CD14-positive monocyte (primary cell): Measurements from ENCODE around the gene ADCY2. TPM values are rescaled to one million over a fixed set of nuclear protein-coding genes. Genes with fewer than 3 reads are reported as not detected.

Experiments used
- DNase-seq, 3 donors: peaks; one replicate each; pipeline ENCODE4 v3.0.0-alpha.2; 2011 to 2022
- H2AFZ ChIP-seq: 2 replicates; pipeline ENCODE4 v1.6.0; 2012; ENCODE audit warnings: mild to moderate bottlenecking, low read depth, low read length, inconsistent platforms; ENCODE audit not compliant: insufficient read depth, poor library complexity, severe bottlenecking
- H3K27ac ChIP-seq, 2 donors: 1 replicate in 1 of 2; 2 replicates in 1 of 2; pipeline ENCODE4 v1.5.1; 2012 to 2013; ENCODE audit warnings: low read length in 2 of 2, control low read depth in 1 of 2, inconsistent platforms in 1 of 2, low read depth in 1 of 2, mild to moderate bottlenecking in 1 of 2
- H3K27me3 ChIP-seq, 2 donors: one replicate each; pipeline versions ENCODE4 v1.6.0 to v1.6.1; 2011 to 2013; ENCODE audit warnings: low read length in 2 of 2; ENCODE audit not compliant: control insufficient read depth in 2 of 2, insufficient read depth in 2 of 2
- H3K36me3 ChIP-seq, 2 donors: replicated peaks in 1 of 2; 1 replicate in 1 of 2; 2 replicates in 1 of 2; pipeline versions ENCODE4 v1.5.1 to v1.6.1; 2012 to 2013; ENCODE audit warnings: low read length in 2 of 2, control low read depth in 1 of 2, inconsistent platforms in 1 of 2, mild to moderate bottlenecking in 1 of 2; ENCODE audit not compliant: insufficient read depth in 2 of 2, control insufficient read depth in 1 of 2
- H3K4me1 ChIP-seq, 2 donors: 1 replicate in 1 of 2; 2 replicates in 1 of 2; pipeline versions ENCODE4 v1.5.1 to v1.6.1; 2012 to 2013; ENCODE audit warnings: low read length in 2 of 2, control low read depth in 1 of 2, inconsistent platforms in 1 of 2, mild to moderate bottlenecking in 1 of 2, moderate library complexity in 1 of 2; ENCODE audit not compliant: insufficient read depth in 2 of 2, control insufficient read depth in 1 of 2
- H3K4me2 ChIP-seq: replicated peaks from 2 replicates; pipeline ENCODE3; 2012; ENCODE audit warnings: low read length, moderate library complexity, mild to moderate bottlenecking; ENCODE audit not compliant: poor library complexity, severe bottlenecking; ENCODE audit errors: extremely low read depth
- H3K4me3 ChIP-seq, 3 experiments: fragments of 200-600 bp in 1 of 3; sonication (generic) in 1 of 3; replicated peaks in 1 of 3; 1 replicate in 2 of 3; 2 replicates in 1 of 3; pipeline ENCODE4 v1.5.1; 2011 to 2013; ENCODE audit warnings: low read length in 3 of 3, mild to moderate bottlenecking in 3 of 3, control low read depth in 2 of 3, low read depth in 2 of 3, inconsistent platforms in 1 of 3, moderate library complexity in 1 of 3
- H3K79me2 ChIP-seq: 2 replicates; pipeline ENCODE4 v1.6.0; 2012; ENCODE audit warnings: mild to moderate bottlenecking, control low read depth, inconsistent platforms, low read length, moderate library complexity; ENCODE audit not compliant: insufficient read depth
- H3K9ac ChIP-seq: 2 replicates; pipeline ENCODE4 v1.6.0; 2017; ENCODE audit warnings: low read length, mild to moderate bottlenecking; ENCODE audit not compliant: insufficient read depth, poor library complexity, severe bottlenecking
- H3K9me3 ChIP-seq, 2 donors: replicated peaks in 1 of 2; 1 replicate in 1 of 2; 2 replicates in 1 of 2; pipeline versions ENCODE4 v1.5.1 to v1.6.1; 2012 to 2013; ENCODE audit warnings: low read length in 2 of 2, control low read depth in 1 of 2; ENCODE audit not compliant: control insufficient read depth in 1 of 2, insufficient read depth in 1 of 2
- H4K20me1 ChIP-seq: 2 replicates; pipeline ENCODE4 v1.6.0; 2012; ENCODE audit warnings: mild to moderate bottlenecking, low read length, control low read depth, moderate library complexity; ENCODE audit not compliant: insufficient read depth
- H3K27ac Mint-ChIP-seq, 7 donors: one replicate each; pipeline ENCODE4 v1.8.0; 2020; ENCODE audit warnings: mild to moderate bottlenecking in 7 of 7, mixed read lengths in 7 of 7, moderate library complexity in 6 of 7, inconsistent platforms in 2 of 7
- H3K27me3 Mint-ChIP-seq, 3 donors: one replicate each; pipeline ENCODE4 v1.8.0; 2021 to 2022; ENCODE audit warnings: low read depth in 3 of 3, mild to moderate bottlenecking in 3 of 3, mixed read lengths in 3 of 3, moderate library complexity in 3 of 3, inconsistent platforms in 1 of 3
- H3K36me3 Mint-ChIP-seq, 2 donors: one replicate each; pipeline ENCODE4 v1.8.0; 2020; ENCODE audit warnings: mixed read lengths in 2 of 2, inconsistent platforms in 1 of 2, mild to moderate bottlenecking in 1 of 2
- H3K4me1 Mint-ChIP-seq: one replicate; pipeline ENCODE4 v1.8.0; 2020; ENCODE audit warnings: mild to moderate bottlenecking, mixed read lengths
- H3K4me3 Mint-ChIP-seq, 2 donors: one replicate each; pipeline ENCODE4 v1.8.0; 2020; ENCODE audit warnings: mild to moderate bottlenecking in 2 of 2, mixed read lengths in 2 of 2, moderate library complexity in 1 of 2
- H3K9me3 Mint-ChIP-seq, 7 donors: one replicate each; pipeline ENCODE4 v1.8.0; 2020 to 2022; ENCODE audit warnings: mixed read lengths in 7 of 7, mild to moderate bottlenecking in 6 of 7, moderate library complexity in 6 of 7, inconsistent platforms in 2 of 7
- WGBS: methylation state at CpG from one replicate; pipeline ENCODE4 v1.1.5; 2013; ENCODE audit warnings: missing lambda C conversion rate; ENCODE audit not compliant: insufficient coverage; 5-methylcytosine and 5-hydroxymethylcytosine counted together
- intact Hi-C, 2 donors: fragments of 100-400 bp; cut with micrococcal nuclease; formaldehyde crosslinking; loops; one replicate each; pipeline versions ENCODE4 v1.15.0 to v1.15.1; 2023
- polyA plus RNA-seq, 3 donors: library from polyadenylated mRNA; depleted of rRNA in 1 of 3; unstranded in 2 of 3; stranded (reverse) in 1 of 3; fragments of 300-500 nt in 2 of 3; fragments of >200 nt in 1 of 3; fragmentation: Illumina TruSeq in 2 of 3; gene quantifications; 1 replicate in 2 of 3; 2 replicates in 1 of 3; pipeline ENCODE4 v1.2.3, GENCODE V29; 2012 to 2021
- TF ChIP-seq, protein P1 (sequence below): fragments of 200-600 bp; IDR thresholded peaks from one replicate; pipeline ENCODE4 v1.8.0; 2022; ENCODE audit warnings: antibody characterized with exemption, mild to moderate bottlenecking

Gene ADCY2
- polyA plus RNA-seq, 3 donors, result not detected

GRCh38 chr5:7657153-7657552 is 261.2 kb downstream of the ADCY2 start:
- DNase-seq, result no peak
- Mint-ChIP-seq H3K27me3 (peaks cover 0 to 3% (median 0%) of the 10 kb centered on the region in 3 donors), H3K4me3 (no peak overlapping the region), H3K4me1 (no peaks in the 10 kb centered on the region), H3K36me3 (no peaks in the 10 kb centered on the region), H3K27ac (no peak overlapping the region), H3K9me3 (peaks cover 0 to 9% (median 3%) of the 10 kb centered on the region in 7 donors)
- intact Hi-C loops, result no loop called here
- Histone ChIP-seq H2AFZ (no peak overlapping the region), H3K4me3 (no peak overlapping the region), H3K36me3 (no peaks in the 10 kb centered on the region), H3K27me3 (no peaks in the 10 kb centered on the region), H4K20me1 (no peaks in the 10 kb centered on the region), H3K4me2 (no peak overlapping the region), H3K9ac (no peak overlapping the region), H3K79me2 (no peaks in the 10 kb centered on the region), H3K27ac (no peak overlapping the region), H3K4me1 (no peaks in the 10 kb centered on the region), H3K9me3 (no peaks in the 10 kb centered on the region)
- WGBS, result 94% methylated on average over 2 of the region's 3 CpGs
- TF ChIP-seq, protein P1, sequence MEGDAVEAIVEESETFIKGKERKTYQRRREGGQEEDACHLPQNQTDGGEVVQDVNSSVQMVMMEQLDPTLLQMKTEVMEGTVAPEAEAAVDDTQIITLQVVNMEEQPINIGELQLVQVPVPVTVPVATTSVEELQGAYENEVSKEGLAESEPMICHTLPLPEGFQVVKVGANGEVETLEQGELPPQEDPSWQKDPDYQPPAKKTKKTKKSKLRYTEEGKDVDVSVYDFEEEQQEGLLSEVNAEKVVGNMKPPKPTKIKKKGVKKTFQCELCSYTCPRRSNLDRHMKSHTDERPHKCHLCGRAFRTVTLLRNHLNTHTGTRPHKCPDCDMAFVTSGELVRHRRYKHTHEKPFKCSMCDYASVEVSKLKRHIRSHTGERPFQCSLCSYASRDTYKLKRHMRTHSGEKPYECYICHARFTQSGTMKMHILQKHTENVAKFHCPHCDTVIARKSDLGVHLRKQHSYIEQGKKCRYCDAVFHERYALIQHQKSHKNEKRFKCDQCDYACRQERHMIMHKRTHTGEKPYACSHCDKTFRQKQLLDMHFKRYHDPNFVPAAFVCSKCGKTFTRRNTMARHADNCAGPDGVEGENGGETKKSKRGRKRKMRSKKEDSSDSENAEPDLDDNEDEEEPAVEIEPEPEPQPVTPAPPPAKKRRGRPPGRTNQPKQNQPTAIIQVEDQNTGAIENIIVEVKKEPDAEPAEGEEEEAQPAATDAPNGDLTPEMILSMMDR, result no peak

DNA sequence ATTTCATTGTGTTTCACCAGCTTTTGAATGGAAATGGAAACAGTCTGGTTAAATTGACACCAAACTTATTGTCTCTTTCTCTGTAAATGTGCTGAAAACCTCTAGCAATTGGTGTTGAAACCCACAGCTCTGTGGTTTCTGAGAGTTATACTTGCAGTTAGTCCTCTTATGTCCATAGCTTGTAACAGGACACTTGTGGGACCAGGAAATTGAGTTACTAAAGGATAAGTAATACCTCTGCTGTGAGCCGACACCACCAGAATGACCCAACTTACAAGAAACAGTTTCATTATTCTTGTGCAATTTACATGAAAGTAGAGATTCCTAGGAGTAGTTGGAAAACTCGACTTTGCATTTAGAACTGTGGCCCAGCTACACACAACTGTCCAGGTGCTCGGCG is 263.5 kb downstream of the ADCY2 start:
- Mint-ChIP-seq H3K36me3 (no peaks in the 10 kb centered on the region), H3K27me3 (peaks cover 0 to 2% (median 0%) of the 10 kb centered on the region in 3 donors), H3K4me3 (no peak overlapping the region), H3K9me3 (peaks cover 0 to 6% (median 3%) of the 10 kb centered on the region in 7 donors), H3K4me1 (no peaks in the 10 kb centered on the region), H3K27ac (no peak overlapping the region)
- no peaks in the 10 kb centered on the region for H3K79me2 ChIP-seq
- no peaks in the 10 kb centered on the region for H4K20me1 ChIP-seq
- no peak overlapping the region for H3K4me3 ChIP-seq
- no peaks in the 10 kb centered on the region for H3K4me1 ChIP-seq
- DNase-seq, result no peak
- H3K4me2 ChIP-seq, result no peak overlapping the region
- no peak overlapping the region for H3K27ac ChIP-seq
- no peak overlapping the region for H2AFZ ChIP-seq
- H3K9me3 ChIP-seq, result no peaks in the 10 kb centered on the region
- intact Hi-C loops, result no loop called here
- H3K9ac ChIP-seq, result no peak overlapping the region
- H3K36me3 ChIP-seq, result no peaks in the 10 kb centered on the region
- no peaks in the 10 kb centered on the region for H3K27me3 ChIP-seq
- WGBS, result no CpG with 5 or more reads among the region's 4 CpGs
- TF ChIP-seq, protein P1, result no peak
